Measurements from ENCODE around the gene SIRPD. TPM values are rescaled to one million over a fixed set of nuclear protein-coding genes. Genes with fewer than 3 reads are reported as not detected.
A peak's percentile ranks its signal among the peaks of the same experiment; 100 is the strongest.

SIRPD gene
- polyA plus RNA-seq, 4 donors = 1.2 TPM; not detected in 3

- no peaks in the 10 kb centered on the region for H3K4me1 ChIP-seq (ENCODE audit: control insufficient read depth in 3 of 3, insufficient read depth in 2 of 3, low read depth in 1 of 3, low read length in 2 of 3)
- 24 to 30% (median 28%) methylated on average over 9 of the region's 9 CpGs for WGBS, 3 donors
- FAIRE-seq = no peak
Observed at GRCh38 chr20:1509237-1509636, 48.3 kb downstream of the SIRPD start.

GRCh38 chr20:1508574-1508973 lies 48.9 kb downstream of the SIRPD start:
- Histone ChIP-seq H3K27me3 (ENCODE audit: control insufficient read depth in 3 of 3, insufficient read depth in 3 of 3, low read length in 3 of 3) (peaks cover 0 to 24% (median 0%) of the 10 kb centered on the region in 3 donors), H3K4me3 (ENCODE audit: low read depth in 1 of 3, low read length in 3 of 3) (no peak overlapping the region), H3K9me3 (ENCODE audit: control insufficient read depth in 2 of 2, insufficient read depth in 1 of 2, low read depth in 1 of 2, low read length in 1 of 2) (no peaks in the 10 kb centered on the region), H3K36me3 (ENCODE audit: control insufficient read depth in 3 of 3, insufficient read depth in 2 of 3, low read depth in 1 of 3, low read length in 3 of 3) (no peaks in the 10 kb centered on the region), H3K27ac (ENCODE audit: low read depth in 1 of 3, low read length in 2 of 3) (no peak overlapping the region), H3K4me1 (ENCODE audit: control insufficient read depth in 3 of 3, insufficient read depth in 2 of 3, low read depth in 1 of 3, low read length in 2 of 3) (no peaks in the 10 kb centered on the region)
- DNase-seq = no peak
- no peak for FAIRE-seq

More at GRCh38 chr20:1509237-1509636, 48.3 kb downstream of the SIRPD start:
- Histone ChIP-seq H3K4me3 (ENCODE audit: low read depth in 1 of 3, low read length in 3 of 3) (no peak overlapping the region), H3K36me3 (ENCODE audit: control insufficient read depth in 3 of 3, insufficient read depth in 2 of 3, low read depth in 1 of 3, low read length in 3 of 3) (no peaks in the 10 kb centered on the region), H3K27me3 (ENCODE audit: control insufficient read depth in 3 of 3, insufficient read depth in 3 of 3, low read length in 3 of 3) (peaks cover 0 to 24% (median 0%) of the 10 kb centered on the region in 3 donors), H3K27ac (ENCODE audit: low read depth in 1 of 3, low read length in 2 of 3) (no peak overlapping the region), H3K9me3 (ENCODE audit: control insufficient read depth in 2 of 2, insufficient read depth in 1 of 2, low read depth in 1 of 2, low read length in 1 of 2) (no peaks in the 10 kb centered on the region)
- peak in 1 of 2 donors; percentile 17 for DNase-seq

GRCh38 chr20:1507276-1507675 lies 50.2 kb downstream of the SIRPD start:
- peaks cover 0 to 24% (median 0%) of the 10 kb centered on the region in 3 donors for H3K27me3 ChIP-seq (ENCODE audit: control insufficient read depth in 3 of 3, insufficient read depth in 3 of 3, low read length in 3 of 3)
- no peaks in the 10 kb centered on the region for H3K36me3 ChIP-seq (ENCODE audit: control insufficient read depth in 3 of 3, insufficient read depth in 2 of 3, low read depth in 1 of 3, low read length in 3 of 3)
- FAIRE-seq (no peak), DNase-seq (no peak)
- H3K9me3 ChIP-seq (ENCODE audit: control insufficient read depth in 2 of 2, insufficient read depth in 1 of 2, low read depth in 1 of 2, low read length in 1 of 2) = no peaks in the 10 kb centered on the region
- no peak overlapping the region for H3K27ac ChIP-seq (ENCODE audit: low read depth in 1 of 3, low read length in 2 of 3)
- H3K4me3 ChIP-seq (ENCODE audit: low read depth in 1 of 3, low read length in 3 of 3) = no peak overlapping the region
- WGBS, 3 donors = 73 to 84% (median 80%) methylated on average over 3 of the region's 3 CpGs
- no peaks in the 10 kb centered on the region for H3K4me1 ChIP-seq (ENCODE audit: control insufficient read depth in 3 of 3, insufficient read depth in 2 of 3, low read depth in 1 of 3, low read length in 2 of 3)

GRCh38 chr20:1505871-1506270 lies 51.6 kb downstream of the SIRPD start:
- peaks cover 0 to 20% (median 0%) of the 10 kb centered on the region in 3 donors for H3K27me3 ChIP-seq (ENCODE audit: control insufficient read depth in 3 of 3, insufficient read depth in 3 of 3, low read length in 3 of 3)
- no peaks in the 10 kb centered on the region for H3K9me3 ChIP-seq (ENCODE audit: control insufficient read depth in 2 of 2, insufficient read depth in 1 of 2, low read depth in 1 of 2, low read length in 1 of 2)
- no peak overlapping the region for H3K27ac ChIP-seq (ENCODE audit: low read depth in 1 of 3, low read length in 2 of 3)
- DNase-seq = no peak
- peaks cover 0 to 3% (median 0%) of the 10 kb centered on the region in 3 donors for H3K4me1 ChIP-seq (ENCODE audit: control insufficient read depth in 3 of 3, insufficient read depth in 2 of 3, low read depth in 1 of 3, low read length in 2 of 3)
- FAIRE-seq = no peak
- H3K36me3 ChIP-seq (ENCODE audit: control insufficient read depth in 3 of 3, insufficient read depth in 2 of 3, low read depth in 1 of 3, low read length in 3 of 3) = no peaks in the 10 kb centered on the region
- 70 to 94% (median 73%) methylated on average over 1 of the region's 1 CpG for WGBS, 3 donors
- no peak overlapping the region for H3K4me3 ChIP-seq (ENCODE audit: low read depth in 1 of 3, low read length in 3 of 3)

GRCh38 chr20:1505361-1505760 lies 52.1 kb downstream of the SIRPD start:
- Histone ChIP-seq H3K36me3 (ENCODE audit: control insufficient read depth in 3 of 3, insufficient read depth in 2 of 3, low read depth in 1 of 3, low read length in 3 of 3) (no peaks in the 10 kb centered on the region), H3K27ac (ENCODE audit: low read depth in 1 of 3, low read length in 2 of 3) (no peak overlapping the region), H3K4me1 (ENCODE audit: control insufficient read depth in 3 of 3, insufficient read depth in 2 of 3, low read depth in 1 of 3, low read length in 2 of 3) (peaks cover 0 to 4% (median 0%) of the 10 kb centered on the region in 3 donors), H3K4me3 (ENCODE audit: low read depth in 1 of 3, low read length in 3 of 3) (no peak overlapping the region), H3K9me3 (ENCODE audit: control insufficient read depth in 2 of 2, insufficient read depth in 1 of 2, low read depth in 1 of 2, low read length in 1 of 2) (no peaks in the 10 kb centered on the region), H3K27me3 (ENCODE audit: control insufficient read depth in 3 of 3, insufficient read depth in 3 of 3, low read length in 3 of 3) (peaks cover 0 to 20% (median 0%) of the 10 kb centered on the region in 3 donors)
- no peak for DNase-seq
- no peak for FAIRE-seq
- 61 to 84% (median 72%) methylated on average over 3 of the region's 3 CpGs for WGBS, 3 donors

- no peak for FAIRE-seq
- H3K9me3 ChIP-seq (ENCODE audit: control insufficient read depth in 2 of 2, insufficient read depth in 1 of 2, low read depth in 1 of 2, low read length in 1 of 2) = no peaks in the 10 kb centered on the region
- WGBS, 3 donors = 0 to 1% (median 1%) methylated on average over 8 of the region's 8 CpGs
- H3K27ac ChIP-seq (ENCODE audit: low read depth in 1 of 3, low read length in 2 of 3) = no peak overlapping the region
- no peaks in the 10 kb centered on the region for H3K36me3 ChIP-seq (ENCODE audit: control insufficient read depth in 3 of 3, insufficient read depth in 2 of 3, low read depth in 1 of 3, low read length in 3 of 3)
- H3K4me3 ChIP-seq (ENCODE audit: low read depth in 1 of 3, low read length in 3 of 3) = no peak overlapping the region
- DNase-seq = peak; percentile 87 to 89
- peaks cover 0 to 7% (median 0%) of the 10 kb centered on the region in 3 donors for H3K4me1 ChIP-seq (ENCODE audit: control insufficient read depth in 3 of 3, insufficient read depth in 2 of 3, low read depth in 1 of 3, low read length in 2 of 3)
- H3K27me3 ChIP-seq (ENCODE audit: control insufficient read depth in 3 of 3, insufficient read depth in 3 of 3, low read length in 3 of 3) = peaks cover 0 to 17% (median 0%) of the 10 kb centered on the region in 3 donors
Observed at GRCh38 chr20:1503564-1504227, 53.8 kb downstream of the SIRPD start.

- H3K4me3 ChIP-seq (ENCODE audit: low read depth in 1 of 3, low read length in 3 of 3) = no peak overlapping the region
- no peaks in the 10 kb centered on the region for H3K9me3 ChIP-seq (ENCODE audit: control insufficient read depth in 2 of 2, insufficient read depth in 1 of 2, low read depth in 1 of 2, low read length in 1 of 2)
- DNase-seq (peak in 1 of 2 donors; percentile 30), FAIRE-seq (no peak)
- H3K27ac ChIP-seq (ENCODE audit: low read depth in 1 of 3, low read length in 2 of 3) = peak overlapping the region in 1 of 3 donors; percentile 45
- H3K36me3 ChIP-seq (ENCODE audit: control insufficient read depth in 3 of 3, insufficient read depth in 2 of 3, low read depth in 1 of 3, low read length in 3 of 3) = no peaks in the 10 kb centered on the region
- peaks cover 0 to 6% (median 0%) of the 10 kb centered on the region in 3 donors for H3K27me3 ChIP-seq (ENCODE audit: control insufficient read depth in 3 of 3, insufficient read depth in 3 of 3, low read length in 3 of 3)
- WGBS, 3 donors = 24 to 54% (median 26%) methylated on average over 3 of the region's 3 CpGs
- peaks cover 0 to 7% (median 0%) of the 10 kb centered on the region in 3 donors for H3K4me1 ChIP-seq (ENCODE audit: control insufficient read depth in 3 of 3, insufficient read depth in 2 of 3, low read depth in 1 of 3, low read length in 2 of 3)
Observed at GRCh38 chr20:1500496-1500895, 57.0 kb downstream of the SIRPD start.

GRCh38 chr20:1499528-1500420 lies 57.7 kb downstream of the SIRPD start:
- FAIRE-seq (no peak), DNase-seq (peak in 1 of 2 donors; percentile 22)
- Histone ChIP-seq H3K36me3 (ENCODE audit: control insufficient read depth in 3 of 3, insufficient read depth in 2 of 3, low read depth in 1 of 3, low read length in 3 of 3) (no peaks in the 10 kb centered on the region), H3K27ac (ENCODE audit: low read depth in 1 of 3, low read length in 2 of 3) (peak overlapping the region in 1 of 3 donors; percentile 45), H3K4me3 (ENCODE audit: low read depth in 1 of 3, low read length in 3 of 3) (no peak overlapping the region), H3K27me3 (ENCODE audit: control insufficient read depth in 3 of 3, insufficient read depth in 3 of 3, low read length in 3 of 3) (peaks cover 0 to 2% (median 0%) of the 10 kb centered on the region in 3 donors), H3K9me3 (ENCODE audit: control insufficient read depth in 2 of 2, insufficient read depth in 1 of 2, low read depth in 1 of 2, low read length in 1 of 2) (no peaks in the 10 kb centered on the region), H3K4me1 (ENCODE audit: control insufficient read depth in 3 of 3, insufficient read depth in 2 of 3, low read depth in 1 of 3, low read length in 2 of 3) (peaks cover 0 to 7% (median 0%) of the 10 kb centered on the region in 3 donors)
- 75 to 82% (median 76%) methylated on average over 8 of the region's 8 CpGs for WGBS, 3 donors

Measured in small intestine (tissue), 7 donors.